Measurements from ENCODE around the gene ZNF516. TPM values are rescaled to one million over a fixed set of nuclear protein-coding genes. Genes with fewer than 3 reads are reported as not detected.
A peak's percentile ranks its signal among the peaks of the same experiment; 100 is the strongest.

ZNF516 gene
- total and polyA plus RNA-seq, 2 of the 13 experiments (the other 11 are each of a cell fraction or from before 2014, with no cell fraction given) = 16.6 to 18.7 TPM

- TF ChIP-seq CHD2 (IDR thresholded peaks at IDR 0.05; ENCODE audit: low read depth, low read length) = no peak; the same call in 1 of the 2 replicates
- TF ChIP-seq ZNF839 (CRISPR knock-in tag; IDR thresholded peaks at IDR 0.05; ENCODE audit: borderline replicate concordance) = no peak
- 0 out of 2 replicates have a peak, but pooled peaks have one; percentile 41 for TF ChIP-seq ZBTB7B (CRISPR knock-in tag; IDR thresholded peaks at IDR 0.05)
- no peak for TF ChIP-seq RORA (CRISPR knock-in tag; IDR thresholded peaks at IDR 0.05)
- no peak for TF ChIP-seq DZIP1 (CRISPR knock-in tag; IDR thresholded peaks at IDR 0.05)
- TF ChIP-seq SP2 (CRISPR knock-in tag; IDR thresholded peaks at IDR 0.05) = no peak
- TF ChIP-seq ZFAT (CRISPR knock-in tag; conservative IDR thresholded peaks at IDR 0.05) = no peak
- TF ChIP-seq SIN3A (IDR thresholded peaks at IDR 0.05; ENCODE audit: borderline replicate concordance, low read depth, low read length) = 0 out of 2 replicates have a peak, but pooled peaks have one; percentile 33
- no peak for TF ChIP-seq ZNF766 (CRISPR knock-in tag; IDR thresholded peaks at IDR 0.05; ENCODE audit: borderline replicate concordance)
- TF ChIP-seq IRF2 (CRISPR knock-in tag; IDR thresholded peaks at IDR 0.05) = peak; percentile 65; the same call in 1 of the 2 replicates
- TF ChIP-seq ZNF550 (CRISPR knock-in tag; IDR thresholded peaks at IDR 0.05; ENCODE audit: borderline replicate concordance) = 0 out of 2 replicates have a peak, but pooled peaks have one; percentile 18
- TF ChIP-seq LCORL (IDR thresholded peaks at IDR 0.05) = no peak
- no peak for TF ChIP-seq LCORL (CRISPR knock-in tag; IDR thresholded peaks at IDR 0.05)
- no peak for TF ChIP-seq ZNF530 (CRISPR knock-in tag; IDR thresholded peaks at IDR 0.05; ENCODE audit: low read depth)
- peak; percentile 42; the same call in 1 of the 2 replicates for TF ChIP-seq ARID4A (CRISPR knock-in tag; IDR thresholded peaks at IDR 0.05; ENCODE audit: borderline replicate concordance)
- no peak for TF ChIP-seq NRL (CRISPR knock-in tag; IDR thresholded peaks at IDR 0.05; ENCODE audit: borderline replicate concordance)
- no peak for TF ChIP-seq ZNF343 (CRISPR knock-in tag; IDR thresholded peaks at IDR 0.05)
- TF ChIP-seq ZNF7 (CRISPR knock-in tag; IDR thresholded peaks at IDR 0.05) = no peak
- TF ChIP-seq ZNF547 (CRISPR knock-in tag; IDR thresholded peaks at IDR 0.05) = no peak
- TF ChIP-seq ASH2L (IDR thresholded peaks at IDR 0.05; ENCODE audit: insufficient read length, low read depth, low read length) = no peak
- TF ChIP-seq ZNF780A (CRISPR knock-in tag; IDR thresholded peaks at IDR 0.05) = no peak
- peak; percentile 23; the same call in 1 of the 2 replicates for TF ChIP-seq ZNF768 (CRISPR knock-in tag; IDR thresholded peaks at IDR 0.05)
- TF ChIP-seq ZSCAN12 (CRISPR knock-in tag; IDR thresholded peaks at IDR 0.05) = no peak
- no peak for TF ChIP-seq ZKSCAN8 (CRISPR knock-in tag; IDR thresholded peaks at IDR 0.05; ENCODE audit: borderline replicate concordance)
- TF ChIP-seq REXO4 (CRISPR knock-in tag; IDR thresholded peaks at IDR 0.05; ENCODE audit: borderline replicate concordance) = no peak
- TF ChIP-seq ZNF678 (CRISPR knock-in tag; IDR thresholded peaks at IDR 0.05) = no peak
These were observed 143.0 kb downstream of the ZNF516 start (continued) for GRCh38 chr18:76351961-76352581.
